HG02588 (cell line): ENCODE results near the gene ARF3.
"Not testable (repeated sequence)": the region's sequence is repeated elsewhere in the genome, so short reads cannot be mapped to it uniquely, and the experiment has no call there.

Source experiments
- ATAC-seq: cut with Tn5 transposase; IDR thresholded peaks from one replicate; pipeline ENCODE4 v1.9.1; 2021; ENCODE audit warnings: mild to moderate bottlenecking, moderate library complexity; ENCODE audit not compliant: unreplicated experiment

ARF3 gene

GRCh38 chr12:48933664-48934311 lies 23.5 kb downstream of the ARF3 start:
- no peak for ATAC-seq

- no peak for ATAC-seq
Measured at GRCh38 chr12:48932878-48933277, 24.4 kb downstream of the ARF3 start.

- no peak for ATAC-seq
Measured at GRCh38 chr12:48930475-48930874, 26.8 kb downstream of the ARF3 start.

- ATAC-seq = no peak
Measured at GRCh38 chr12:48929551-48929950, 27.7 kb downstream of the ARF3 start.

- ATAC-seq = no peak
Measured at GRCh38 chr12:48927261-48927660, 30.0 kb downstream of the ARF3 start.

GRCh38 chr12:48925304-48926011 lies 31.8 kb downstream of the ARF3 start, which contains the start of gene FKBP11:
Gene FKBP11 (minus strand): TSS chr12:48925492. CDS start chr12:48925428, 64 bp downstream.
- peak; percentile 77 for ATAC-seq

- ATAC-seq = peak; percentile 77
Measured at GRCh38 chr12:48924617-48925303, 32.5 kb downstream of the ARF3 start.

GRCh38 chr12:48923117-48923516 lies 34.2 kb downstream of the ARF3 start:
- no peak for ATAC-seq

- no peak for ATAC-seq
Measured at GRCh38 chr12:48917857-48918537, 39.3 kb downstream of the ARF3 start.

- ATAC-seq = no peak
Measured at GRCh38 chr12:48910196-48910595, 47.1 kb downstream of the ARF3 start.

GRCh38 chr12:48909698-48910097 lies 47.6 kb downstream of the ARF3 start:
- not testable (repeated sequence) for ATAC-seq

GRCh38 chr12:48907245-48907644 lies 50.0 kb downstream of the ARF3 start:
- ATAC-seq = no peak

GRCh38 chr12:48903982-48904411 lies 53.3 kb downstream of the ARF3 start:
- ATAC-seq = peak; percentile 76

- no peak for ATAC-seq
Measured at GRCh38 chr12:48903363-48903981, 53.8 kb downstream of the ARF3 start.

GRCh38 chr12:48901278-48901677 lies 56.0 kb downstream of the ARF3 start:
- no peak for ATAC-seq

GRCh38 chr12:48899651-48900050 lies 57.6 kb downstream of the ARF3 start:
- ATAC-seq = no peak

- no peak for ATAC-seq
Measured at GRCh38 chr12:48894271-48894670, 63.0 kb downstream of the ARF3 start.

- ATAC-seq = no peak
Measured at GRCh38 chr12:48890657-48891418, 66.4 kb downstream of the ARF3 start.

- no peak for ATAC-seq
Measured at GRCh38 chr12:48889679-48890078, 67.6 kb downstream of the ARF3 start.
